HG03280 (cell line): ENCODE data around the gene DNAJC2.
"Not testable (repeated sequence)": the region's sequence is repeated elsewhere in the genome, so short reads cannot be mapped to it uniquely, and the experiment has no call there.

Experiments used
- ATAC-seq: cut with Tn5 transposase; IDR thresholded peaks from one replicate; pipeline ENCODE4 v1.9.1; 2021; ENCODE audit warnings: mild to moderate bottlenecking, moderate library complexity; ENCODE audit not compliant: unreplicated experiment

DNAJC2 gene

DNA sequence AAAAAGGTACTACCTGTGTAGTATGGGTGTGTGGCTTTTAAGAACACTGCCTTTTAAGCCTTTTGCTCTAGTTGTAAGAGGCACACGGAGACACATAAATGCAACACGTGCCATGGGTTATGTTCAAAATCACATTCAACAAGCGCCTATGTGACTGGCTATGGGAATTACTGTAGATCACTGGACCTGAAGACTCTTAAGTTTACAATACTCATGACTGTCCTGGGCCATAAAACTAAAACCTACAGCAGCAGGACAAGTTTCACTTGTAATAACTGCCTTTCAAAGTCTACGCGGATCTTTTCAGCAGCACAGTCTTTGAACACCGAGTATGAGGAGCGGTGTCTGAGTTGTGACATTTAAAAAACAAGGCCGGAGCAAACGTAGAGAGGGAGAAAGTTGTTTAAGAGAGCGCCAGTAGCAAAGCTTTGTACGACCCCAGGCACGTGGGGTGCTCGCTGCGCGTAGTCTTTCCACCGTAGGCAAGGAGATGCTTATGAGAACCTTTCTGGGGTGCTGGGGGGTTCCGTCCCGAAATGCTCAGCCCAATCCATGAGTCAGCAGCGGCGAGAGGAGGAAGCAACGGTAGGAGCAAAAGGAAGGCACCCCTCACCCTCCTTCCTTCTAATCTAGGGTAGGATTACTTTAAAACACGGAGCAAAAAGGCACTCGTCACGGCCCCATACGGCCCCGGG, 662 bp downstream of the DNAJC2 start:
- ATAC-seq = peak; percentile 9

DNA sequence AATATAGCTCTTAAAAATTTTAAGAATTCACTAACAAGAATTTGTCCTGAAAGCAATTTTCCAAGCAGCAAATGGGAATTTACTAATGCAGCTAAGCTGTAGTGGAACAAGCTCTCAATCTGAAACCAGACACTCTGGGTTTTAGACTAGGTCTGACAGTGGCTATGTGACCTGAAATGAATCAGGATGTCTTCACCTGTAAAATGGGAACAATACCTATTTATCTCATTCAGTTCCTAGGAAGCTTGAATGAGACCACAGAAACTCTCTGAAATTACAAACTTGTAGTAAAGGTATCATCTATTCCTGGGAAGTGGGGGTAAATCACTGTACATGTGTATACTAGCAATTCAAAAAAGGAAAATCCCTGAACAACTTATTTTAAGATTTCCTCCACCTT, 1.2 kb downstream of the DNAJC2 start:
- no peak for ATAC-seq

DNA sequence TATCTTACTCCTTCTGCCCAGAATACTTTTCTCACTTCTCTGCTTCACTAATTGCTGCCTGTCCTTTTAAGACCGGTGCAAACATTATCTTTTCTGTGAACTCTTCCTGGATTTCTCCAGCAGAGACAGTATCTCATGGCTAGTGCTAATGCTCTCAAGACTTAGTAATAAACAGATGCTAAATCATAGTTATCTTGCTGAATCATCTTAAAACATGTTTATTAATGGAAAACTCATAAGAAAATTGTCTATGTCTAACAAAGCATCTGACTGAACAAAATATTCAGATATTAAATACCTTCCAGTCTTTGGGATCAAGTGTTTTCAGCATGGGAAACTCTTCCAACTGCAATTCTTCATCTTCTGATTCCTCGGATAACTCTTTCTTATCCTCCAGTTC, 3.1 kb downstream of the DNAJC2 start:
- no peak for ATAC-seq

DNA sequence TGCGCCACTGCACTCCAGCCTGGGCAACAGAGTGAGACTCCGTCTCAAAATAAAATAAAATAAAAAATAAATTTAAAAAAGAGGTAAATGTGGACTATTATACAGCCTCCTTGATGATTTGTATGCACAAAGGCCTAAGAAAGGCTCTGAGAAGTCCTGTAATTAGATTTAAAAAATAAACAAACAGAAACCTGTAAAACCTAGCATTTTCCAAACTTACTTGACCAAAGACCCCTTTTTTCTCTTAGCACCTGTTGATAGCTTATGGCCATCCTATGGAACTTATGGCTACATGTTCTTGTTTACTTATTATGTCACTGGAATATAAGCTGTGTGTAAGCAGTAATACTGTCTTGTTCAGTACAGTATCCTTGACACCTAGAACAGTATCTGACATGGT, 5.7 kb downstream of the DNAJC2 start:
- ATAC-seq = no peak

DNA sequence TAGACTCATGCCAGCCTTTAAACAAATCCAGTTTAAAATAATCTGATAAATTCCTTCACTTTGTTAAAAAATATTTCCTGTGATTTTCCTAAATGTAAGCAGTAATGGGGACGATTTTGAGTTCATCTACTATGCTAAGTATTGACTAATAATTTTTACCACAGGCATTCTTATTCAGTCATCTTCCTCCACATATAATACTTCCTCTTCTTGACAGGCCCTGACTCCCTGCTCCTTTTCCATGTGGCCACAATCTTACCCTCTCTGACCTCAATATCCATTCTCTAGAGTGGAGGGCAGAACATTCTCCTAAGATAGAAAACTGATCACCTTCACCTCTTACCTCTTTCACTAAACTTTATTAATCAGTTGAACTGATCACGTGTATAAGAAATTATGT, 7.8 kb downstream of the DNAJC2 start:
- ATAC-seq = no peak

DNA sequence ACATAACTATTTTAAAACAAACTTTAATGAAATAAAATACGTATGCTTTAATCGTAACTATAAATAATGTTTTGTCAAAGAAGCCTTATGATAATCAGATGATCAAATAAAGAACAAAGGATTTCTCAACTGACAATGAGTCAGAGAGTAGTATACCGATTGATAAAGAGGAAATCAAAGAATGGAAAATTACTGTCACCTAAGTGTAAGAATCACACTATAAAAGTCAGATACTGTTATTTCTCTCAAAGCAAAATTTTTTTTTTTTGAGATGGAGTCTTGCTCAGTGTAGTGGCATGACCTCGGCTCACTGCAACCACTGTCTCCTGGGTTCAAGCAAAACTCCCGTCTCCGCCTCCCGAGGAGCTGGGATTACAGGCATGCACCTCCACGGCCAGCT, 18.8 kb downstream of the DNAJC2 start:
- no peak for ATAC-seq

DNA sequence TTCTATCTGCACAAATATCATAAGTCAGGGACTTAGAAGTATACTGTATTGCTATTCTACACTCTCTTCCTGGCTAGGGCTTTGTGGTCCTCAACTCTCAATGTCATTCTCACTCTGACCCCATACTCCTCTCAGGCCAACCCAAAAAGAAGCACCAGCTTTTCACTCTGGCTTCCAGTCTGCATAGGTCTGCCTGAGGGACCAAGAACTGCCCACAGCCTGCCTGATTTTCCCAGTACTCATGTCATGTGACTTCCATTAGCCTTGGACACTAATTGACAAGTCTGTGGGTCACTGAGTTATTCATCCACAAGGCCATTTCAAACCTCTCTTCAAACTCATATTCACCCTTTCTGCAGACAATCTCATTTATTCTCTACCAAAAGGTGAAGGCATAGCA, 27.6 kb downstream of the DNAJC2 start:
- no peak for ATAC-seq

- no peak for ATAC-seq
Measured at GRCh38 chr7:103316380-103316941, 28.1 kb downstream of the DNAJC2 start.

- ATAC-seq = no peak
Measured at GRCh38 chr7:103314852-103315251, 29.7 kb downstream of the DNAJC2 start.

DNA sequence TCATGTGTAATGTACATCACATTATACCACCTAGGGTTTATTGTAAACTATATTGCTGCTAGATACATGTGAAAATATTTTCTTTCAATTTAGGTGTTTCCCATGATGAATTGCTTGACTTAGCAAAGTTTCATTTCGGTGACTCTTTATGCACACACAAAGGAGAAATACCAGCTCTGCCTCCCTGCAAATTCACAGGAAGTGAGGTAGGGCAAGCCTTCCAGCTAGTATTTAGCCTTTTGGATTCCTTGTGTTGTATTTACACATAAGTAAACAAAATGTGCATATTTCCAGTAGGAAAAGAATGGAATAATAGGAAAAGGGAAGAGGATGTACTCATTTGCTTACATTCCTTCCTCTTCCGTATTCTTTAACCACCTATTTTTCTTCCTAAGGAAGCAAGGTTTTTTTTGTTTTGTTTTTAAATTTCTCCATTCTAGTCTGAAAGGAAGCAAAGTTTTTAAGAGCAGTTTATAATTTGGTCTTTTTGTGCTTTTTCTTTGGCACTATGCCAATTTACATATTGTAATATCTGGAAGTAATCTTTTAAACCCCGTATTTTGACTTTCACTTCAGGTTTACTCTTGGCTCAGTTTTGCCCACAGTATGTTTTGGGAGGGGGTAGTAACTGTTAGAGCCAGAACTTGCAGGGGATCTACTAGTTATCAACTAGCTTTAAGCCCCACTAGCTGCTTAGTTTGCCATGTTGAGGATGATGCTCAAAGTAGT, 36.9 kb downstream of the DNAJC2 start:
- ATAC-seq = no peak

DNA sequence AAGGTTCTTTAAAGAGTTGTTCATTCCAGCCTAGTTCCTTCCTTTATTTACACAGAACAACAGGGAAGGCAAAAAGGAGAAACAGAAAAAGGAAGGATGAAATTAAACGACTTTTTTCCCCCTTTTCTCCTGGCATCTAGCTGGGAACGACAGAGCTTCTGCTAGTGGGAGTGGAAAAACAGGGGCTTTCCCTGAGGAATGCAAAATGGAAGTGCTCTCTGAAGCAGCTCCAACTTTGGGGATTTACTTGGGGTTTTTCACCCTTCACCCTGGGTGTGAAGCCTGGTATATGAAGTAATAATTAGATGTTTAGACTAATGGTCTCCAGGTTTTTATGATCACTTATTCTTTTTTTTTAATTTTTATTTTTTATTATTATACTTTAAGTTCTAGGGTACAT, 43.1 kb downstream of the DNAJC2 start:
- no peak for ATAC-seq

DNA sequence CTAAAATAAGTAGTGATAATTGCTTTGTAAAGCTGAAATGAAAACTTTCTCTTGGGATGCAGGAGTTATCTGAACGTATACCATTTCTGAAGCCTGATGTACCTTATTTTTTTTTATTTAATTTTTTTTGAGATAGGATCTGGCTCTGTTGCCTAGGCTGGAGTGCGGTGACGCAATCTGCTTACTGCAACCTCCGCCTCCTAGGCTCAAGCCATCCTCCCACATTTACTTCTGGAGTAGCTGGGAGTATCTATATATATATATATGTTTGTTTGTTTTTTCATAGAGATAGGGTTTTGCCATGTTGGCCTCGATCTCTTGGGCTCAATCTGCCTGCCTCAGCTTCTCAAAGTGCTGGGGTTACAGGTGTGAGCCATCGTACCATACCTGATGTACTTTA, 44.9 kb downstream of the DNAJC2 start:
- no peak for ATAC-seq

- ATAC-seq = no peak
Measured at GRCh38 chr7:103297837-103298179, 46.8 kb downstream of the DNAJC2 start.

GRCh38 chr7:103296901-103297836, 47.4 kb downstream of the DNAJC2 start, which contains the start of gene PMPCB:
TSS of gene PMPCB (plus strand) at chr7:103297435. CDS start at chr7:103297460, 25 bp downstream.
- ATAC-seq = peak; percentile 94

DNA sequence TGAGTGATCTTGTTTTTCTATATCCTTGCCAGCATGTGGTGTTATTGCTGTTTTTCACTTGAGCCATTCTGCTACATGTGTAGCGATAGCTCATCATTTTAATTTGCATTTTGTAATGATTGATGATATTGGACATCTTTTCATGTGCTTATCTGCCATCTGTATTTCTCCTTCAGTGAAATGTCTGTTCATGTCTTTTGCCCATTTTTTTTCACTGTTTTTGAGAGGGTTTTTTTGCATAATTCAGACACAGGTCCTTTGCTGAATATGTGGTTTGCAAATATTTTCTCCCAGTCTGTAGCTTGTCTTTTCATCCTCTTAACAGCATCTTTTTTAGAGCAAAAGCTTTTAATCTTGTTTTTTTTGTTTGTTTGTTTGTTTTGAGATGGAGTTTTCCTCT, 51.0 kb downstream of the DNAJC2 start:
- ATAC-seq = no peak

- no peak for ATAC-seq
Measured at GRCh38 chr7:103292122-103292521, 52.4 kb downstream of the DNAJC2 start.

DNA sequence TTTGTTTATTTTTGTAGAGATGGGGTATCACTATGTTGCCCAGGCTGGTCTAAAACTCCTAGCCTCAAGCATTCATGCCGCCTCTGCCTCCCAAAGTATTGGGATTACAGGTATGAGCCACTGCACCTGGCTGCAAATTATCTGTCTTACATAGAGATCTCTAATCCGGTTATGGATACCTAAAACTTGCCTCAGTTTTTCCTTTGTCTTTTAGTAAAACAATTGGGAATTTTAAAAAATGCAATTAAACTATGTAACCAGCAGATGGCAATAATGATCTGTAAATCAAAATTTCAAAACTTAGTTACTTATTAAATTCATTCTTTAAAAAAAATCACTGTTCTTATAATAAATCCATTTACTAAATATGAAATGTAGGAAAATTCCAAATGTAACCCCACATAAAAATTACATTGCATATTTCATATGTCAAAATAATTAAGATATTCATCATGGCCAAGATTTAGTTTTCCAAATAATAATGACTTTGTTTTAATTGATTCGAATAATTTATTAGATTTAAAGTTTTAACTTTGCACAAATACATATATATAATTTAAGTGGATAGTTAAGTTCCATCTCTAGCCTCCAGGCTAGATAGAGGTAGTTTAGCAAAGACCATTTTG, 61.7 kb downstream of the DNAJC2 start:
- ATAC-seq = not testable (repeated sequence)

DNA sequence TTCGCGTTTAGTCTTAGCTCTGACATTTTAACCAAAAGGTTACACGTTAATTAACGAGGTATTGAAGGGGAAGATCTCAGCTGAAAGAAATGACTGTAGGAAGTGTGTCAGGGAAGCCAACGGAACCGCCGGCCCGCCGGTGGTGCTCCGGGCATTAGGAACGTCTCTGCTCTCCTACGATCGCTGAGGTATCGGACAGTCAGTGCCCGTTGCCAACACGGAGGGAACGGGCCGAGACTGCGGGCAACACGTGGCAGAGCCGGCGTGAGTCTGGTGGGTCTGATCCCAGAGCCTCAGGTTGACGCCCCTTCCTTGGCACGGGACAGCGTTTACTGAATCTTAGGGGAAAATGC, 63.8 kb downstream of the DNAJC2 start:
- not testable (repeated sequence) for ATAC-seq

DNA sequence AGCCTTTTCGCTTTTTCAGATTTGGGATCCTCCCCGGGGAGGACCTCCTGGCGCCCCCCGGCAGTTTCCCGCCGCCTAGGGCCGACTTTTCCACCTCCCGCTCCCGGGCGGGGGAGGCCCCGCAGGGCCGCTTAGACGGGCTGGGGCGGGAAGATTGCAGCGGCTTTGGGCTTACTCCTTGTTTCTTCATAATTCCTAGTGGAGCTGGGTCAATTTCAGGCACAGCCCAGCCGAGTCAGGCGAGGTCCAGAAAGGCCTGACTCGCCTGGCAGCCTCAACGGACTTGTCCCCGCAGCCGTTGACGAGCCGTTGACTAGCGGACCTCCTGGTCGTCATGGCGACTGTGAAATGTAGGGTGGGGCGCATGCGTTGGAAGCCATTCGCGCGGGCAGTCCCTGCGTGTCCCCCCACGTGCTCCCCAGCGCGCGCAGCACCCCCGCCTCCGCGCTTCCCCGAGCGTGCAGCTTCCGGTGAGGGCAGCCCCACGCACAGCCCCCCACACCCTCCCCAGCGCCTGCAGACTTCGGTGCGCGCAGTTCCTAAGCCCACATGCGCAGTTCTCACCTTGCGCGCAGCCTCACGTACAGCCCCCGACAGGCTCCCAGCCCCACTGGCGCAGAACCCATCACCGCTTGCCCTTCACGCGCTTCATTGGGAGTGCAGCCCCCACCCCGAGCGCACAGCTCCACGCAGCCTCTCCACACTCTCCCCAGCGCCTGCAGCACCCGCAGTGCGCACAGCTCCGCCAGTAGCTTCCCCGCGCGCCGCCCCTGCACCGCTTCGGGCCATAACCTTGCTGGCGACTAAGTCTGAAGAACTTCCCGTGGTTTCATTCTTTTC, 64.4 kb downstream of the DNAJC2 start:
- ATAC-seq = peak; percentile 95

DNA sequence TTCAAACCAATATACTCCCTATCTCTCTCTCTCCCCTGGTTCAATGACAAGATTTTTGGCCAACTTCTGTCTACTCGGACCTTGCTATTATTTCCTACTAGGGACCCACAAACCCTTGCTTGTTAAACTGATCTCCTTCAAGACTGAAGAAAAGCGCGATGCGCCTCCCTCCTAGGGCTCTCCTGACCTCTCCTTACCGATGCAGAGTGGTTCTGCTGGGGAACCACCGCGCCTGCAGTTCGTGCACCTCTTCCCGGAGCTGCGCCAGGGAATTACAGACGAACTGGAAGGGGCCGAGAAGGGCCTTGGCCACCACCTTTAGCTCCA, 65.0 kb downstream of the DNAJC2 start:
- ATAC-seq = peak; percentile 43
